HG02571 (cell line): Measurements from ENCODE around the gene TMEM184A.

Experiments used
- ATAC-seq: cut with Tn5 transposase; IDR thresholded peaks from one replicate; pipeline ENCODE4 v1.9.1; 2021; ENCODE audit warnings: mild to moderate bottlenecking, moderate library complexity; ENCODE audit not compliant: unreplicated experiment

TMEM184A gene

DNA sequence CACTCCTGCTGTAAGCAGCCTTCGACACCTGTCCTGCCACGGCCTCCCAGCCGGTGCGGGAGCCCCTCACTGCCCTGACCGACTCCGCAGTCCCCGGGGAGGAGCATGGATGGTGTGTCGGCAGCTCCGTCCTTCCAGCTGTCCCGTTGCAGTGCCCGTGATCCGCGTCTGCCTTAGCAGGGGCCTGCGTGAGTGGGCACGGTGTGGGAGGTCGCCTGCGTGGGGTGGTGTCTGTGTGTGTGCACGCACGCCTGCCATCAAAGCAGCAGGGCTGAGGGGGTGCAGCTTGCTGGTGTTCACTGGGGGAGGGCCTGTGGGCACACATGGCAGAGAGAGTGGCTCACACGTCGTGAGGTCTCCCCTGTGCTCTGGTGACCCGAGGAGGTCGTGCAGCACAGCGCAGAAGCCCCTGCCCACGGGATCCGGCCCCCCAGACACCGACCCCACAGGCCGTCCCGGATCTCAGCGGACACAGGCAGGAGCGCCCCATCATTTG lies 15.2 kb downstream of the TMEM184A start:
- ATAC-seq: no peak

DNA sequence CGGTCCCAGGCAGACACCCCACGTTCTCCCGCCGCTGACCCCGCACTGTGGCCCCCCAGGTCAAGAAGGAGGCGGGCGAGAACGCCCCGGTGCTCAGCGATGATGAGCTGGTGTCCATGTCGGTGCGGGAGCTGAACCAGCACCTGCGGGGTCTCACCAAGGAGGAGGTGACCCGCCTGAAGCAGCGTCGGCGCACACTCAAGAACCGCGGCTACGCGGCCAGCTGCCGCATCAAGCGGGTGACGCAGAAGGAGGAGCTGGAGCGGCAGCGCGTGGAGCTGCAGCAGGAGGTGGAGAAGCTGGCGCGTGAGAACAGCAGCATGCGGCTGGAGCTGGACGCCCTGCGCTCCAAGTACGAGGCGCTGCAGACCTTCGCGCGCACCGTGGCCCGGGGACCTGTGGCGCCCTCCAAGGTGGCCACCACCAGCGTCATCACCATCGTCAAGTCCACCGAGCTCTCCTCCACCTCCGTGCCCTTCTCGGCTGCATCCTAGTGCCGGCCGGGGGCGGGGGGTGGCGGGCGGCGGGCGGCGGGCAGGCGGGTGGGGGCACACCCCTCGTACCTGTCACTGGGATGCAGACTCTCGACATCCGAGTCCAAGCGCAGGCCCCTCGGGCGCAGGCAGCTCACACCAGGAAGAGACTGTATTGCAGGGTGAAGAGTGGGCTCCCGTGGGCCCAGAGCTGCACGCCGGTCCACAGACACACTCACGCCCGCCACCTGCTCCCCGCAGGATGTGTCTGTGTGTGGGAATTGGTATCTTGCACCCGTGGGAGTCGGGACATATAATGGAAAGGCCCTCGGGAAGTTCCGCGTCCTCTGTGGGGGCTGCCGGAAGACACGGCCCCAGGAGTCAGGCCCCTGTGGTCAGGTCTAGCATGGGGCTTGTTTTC lies 15.9 kb downstream of the TMEM184A start:
- no peak for ATAC-seq

DNA sequence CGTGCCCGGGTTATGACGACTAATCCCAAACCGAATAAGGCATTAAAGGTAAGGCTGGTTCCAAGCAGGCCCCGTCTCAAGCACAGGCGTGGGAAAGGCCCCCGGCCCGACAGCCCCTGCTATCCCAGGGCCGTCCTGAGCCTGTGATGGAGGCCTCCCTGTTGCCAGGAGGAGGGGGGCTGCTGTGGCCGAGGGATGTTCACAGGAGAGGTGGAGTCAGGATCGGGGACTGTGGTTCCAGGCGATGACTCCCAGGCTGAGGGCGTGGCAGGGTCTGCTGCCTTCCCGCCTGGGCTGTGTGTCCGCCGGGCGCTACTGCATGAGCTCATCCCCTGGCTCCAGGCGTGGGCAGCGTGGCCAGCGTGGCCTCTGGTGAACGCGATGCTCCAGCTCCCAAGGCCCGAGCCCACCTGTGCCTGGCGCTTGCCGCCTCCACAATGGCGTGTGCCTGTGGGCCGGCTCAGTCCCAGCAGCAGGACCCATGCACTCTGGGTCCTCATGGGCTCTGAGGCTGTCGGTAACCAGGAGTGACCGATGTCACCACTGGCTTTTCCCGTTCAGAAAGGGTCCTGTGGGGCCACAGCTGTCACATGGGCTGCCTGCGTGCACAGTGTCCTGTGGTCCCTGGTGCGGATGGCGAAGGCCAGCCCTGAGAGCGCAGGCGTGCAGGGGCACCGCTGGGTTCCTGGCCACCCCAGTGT lies 16.7 kb downstream of the TMEM184A start:
- no peak for ATAC-seq

DNA sequence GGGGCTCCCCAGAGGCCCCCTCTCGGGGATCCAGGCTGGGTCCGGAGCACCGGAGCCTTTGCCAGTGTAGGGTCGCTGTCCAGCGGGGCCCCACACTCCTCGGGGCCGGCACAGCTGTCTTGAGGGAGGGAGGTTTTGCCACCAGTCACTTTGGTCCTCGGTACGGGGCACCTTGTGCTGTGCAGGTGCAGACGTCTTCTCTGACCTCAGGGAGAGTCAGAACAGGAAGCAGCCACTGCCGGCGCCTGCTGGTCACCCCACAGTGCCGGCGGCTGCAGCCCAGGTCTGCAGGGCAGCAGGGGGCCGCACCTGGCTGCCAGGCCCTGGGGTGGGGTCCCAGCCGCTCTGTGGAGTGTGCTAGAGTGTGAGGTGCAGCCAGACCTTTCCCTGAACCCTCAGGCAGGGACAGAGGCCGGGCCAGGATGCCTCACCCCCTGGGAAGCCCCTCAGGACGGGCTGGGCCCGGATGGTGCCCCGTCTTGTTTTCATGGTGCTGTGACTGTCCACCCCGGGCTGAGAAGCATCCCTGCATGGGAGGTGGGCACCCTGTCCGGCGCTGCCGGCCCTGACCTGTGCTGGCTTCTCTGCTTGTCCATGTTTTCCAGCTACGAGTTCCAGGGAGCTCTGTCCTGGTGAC lies 17.3 kb downstream of the TMEM184A start:
- ATAC-seq: no peak

DNA sequence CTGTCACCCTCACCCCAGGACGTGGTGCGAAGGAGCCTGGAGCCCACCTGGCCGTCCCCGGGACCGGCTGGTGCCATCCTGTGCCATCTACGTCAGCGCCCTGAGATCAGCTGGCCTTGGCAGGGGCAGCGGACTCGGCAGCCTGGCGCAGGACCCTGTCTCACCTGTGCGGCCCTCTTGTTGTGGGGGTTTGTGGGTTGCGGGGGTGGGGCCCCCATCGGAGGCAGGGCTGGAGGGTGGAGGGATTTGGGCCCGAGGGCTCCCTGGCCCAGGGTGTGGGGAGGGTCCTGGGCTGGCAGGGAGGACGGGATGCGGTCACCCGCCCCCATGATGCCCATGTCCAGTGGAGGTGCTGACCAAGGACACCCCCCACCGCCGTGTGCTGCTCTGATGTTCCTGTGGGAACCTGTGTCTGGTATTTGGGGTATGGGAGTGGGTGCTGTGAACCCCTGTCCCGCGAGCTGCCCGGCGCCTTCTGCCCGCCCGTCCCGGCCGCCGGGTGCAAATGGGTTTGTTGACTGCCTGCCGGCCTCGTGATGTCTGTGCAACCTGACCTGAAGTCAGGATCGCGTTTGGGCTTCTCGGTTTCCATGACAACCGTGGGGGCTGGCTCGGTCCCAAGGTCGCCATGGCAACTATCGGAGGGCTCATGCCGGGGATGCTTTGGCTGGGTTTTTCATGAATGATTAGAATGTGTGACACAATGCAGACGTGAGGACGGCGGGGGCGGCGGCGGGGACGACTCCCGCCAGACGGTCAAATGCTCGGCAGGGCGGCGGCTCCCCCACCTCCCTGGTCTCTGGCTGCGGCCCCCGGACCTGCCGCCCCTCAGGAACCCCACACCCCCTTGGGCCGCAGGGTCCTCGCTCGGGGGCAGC lies 18.2 kb downstream of the TMEM184A start:
- no peak for ATAC-seq

DNA sequence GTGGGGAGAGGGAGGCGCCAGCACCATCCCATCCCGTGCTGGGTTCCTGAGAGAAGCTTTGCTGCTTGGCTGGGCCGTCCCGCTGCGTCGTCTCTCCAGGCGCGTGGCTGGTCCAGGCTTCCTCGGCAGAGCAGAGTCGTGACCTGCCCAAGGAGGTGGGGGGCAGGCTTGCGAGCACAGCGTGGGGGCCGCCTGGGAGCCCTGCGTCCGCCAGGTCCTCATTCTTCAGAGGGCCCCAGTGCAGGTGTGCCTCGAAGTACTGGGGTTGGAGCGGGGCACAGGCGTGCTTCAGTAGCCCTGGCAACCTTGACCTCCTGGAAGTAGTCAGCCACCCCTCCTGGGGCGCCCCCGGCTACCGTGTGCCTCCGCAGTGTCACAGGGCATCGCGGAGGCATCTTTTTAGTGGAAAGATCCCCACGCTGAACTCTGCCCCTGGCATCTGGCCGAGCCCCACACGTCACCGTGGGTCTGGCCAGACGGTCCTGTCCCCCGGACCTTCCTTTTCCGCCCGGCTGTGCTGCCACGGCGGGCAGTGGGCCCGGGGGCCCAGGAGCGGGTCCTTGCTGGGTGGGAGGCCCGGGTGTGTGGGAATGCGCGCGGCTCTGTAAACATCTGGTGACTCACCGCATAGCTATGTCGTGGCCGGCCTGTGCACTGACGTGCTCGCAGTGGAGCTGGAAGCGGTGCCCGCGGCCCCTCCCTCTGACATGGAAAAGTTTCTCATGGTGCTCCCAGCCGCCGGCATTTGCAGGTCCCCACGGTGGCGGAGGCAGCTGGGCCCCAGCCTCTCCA lies 19.1 kb downstream of the TMEM184A start:
- no peak for ATAC-seq

DNA sequence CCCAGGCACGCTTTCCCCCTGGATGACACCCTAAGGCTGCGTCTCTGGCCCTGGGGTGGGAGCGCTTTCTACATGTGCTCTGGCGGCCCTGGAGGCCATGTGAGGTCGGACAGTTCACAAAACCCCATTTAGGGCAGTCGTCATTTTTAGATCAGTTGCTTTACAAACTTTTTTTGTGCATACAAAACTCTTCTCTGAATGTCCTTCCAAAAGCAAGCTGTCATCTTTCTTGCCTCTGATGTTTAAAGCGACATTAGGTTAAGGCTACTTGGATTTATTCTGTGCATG lies 19.6 kb downstream of the TMEM184A start:
- ATAC-seq: no peak

DNA sequence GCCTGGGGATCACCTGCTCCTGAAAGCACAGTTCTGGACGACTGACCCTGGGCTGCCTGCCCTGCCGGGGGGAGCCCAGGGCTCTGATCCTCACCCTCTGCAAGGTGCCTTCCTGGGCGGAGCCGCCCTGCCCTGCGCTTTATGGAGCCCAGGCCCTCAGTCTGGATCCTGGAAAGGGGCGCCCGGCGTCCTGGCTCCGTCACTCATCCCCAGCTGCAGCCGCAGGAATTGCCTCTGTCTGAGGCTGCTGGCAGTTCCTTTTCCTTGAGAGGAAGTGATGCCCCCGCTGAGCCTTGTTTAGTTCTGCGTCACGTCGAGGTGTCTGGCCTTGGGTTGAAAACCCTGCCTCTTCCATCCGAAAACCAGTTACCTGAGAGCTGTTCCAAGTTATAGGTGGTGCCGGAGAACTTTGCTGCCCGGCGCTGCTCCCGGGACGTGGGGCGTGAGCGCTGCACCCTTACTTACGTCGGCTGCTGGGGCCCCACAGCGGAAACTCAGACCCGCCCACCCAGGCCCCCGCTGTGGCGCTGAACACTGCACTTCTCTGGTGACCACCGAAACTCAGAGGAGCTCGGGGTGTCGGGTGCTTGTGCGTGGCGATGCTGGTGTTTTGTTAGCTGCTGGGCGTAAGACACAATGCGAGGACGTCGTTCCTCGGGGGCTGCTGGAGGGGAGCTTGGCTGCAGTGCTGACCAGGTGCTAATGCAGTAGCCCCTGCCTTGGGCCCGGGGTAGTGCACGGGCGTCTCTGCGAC lies 20.1 kb downstream of the TMEM184A start:
- ATAC-seq: no peak

DNA sequence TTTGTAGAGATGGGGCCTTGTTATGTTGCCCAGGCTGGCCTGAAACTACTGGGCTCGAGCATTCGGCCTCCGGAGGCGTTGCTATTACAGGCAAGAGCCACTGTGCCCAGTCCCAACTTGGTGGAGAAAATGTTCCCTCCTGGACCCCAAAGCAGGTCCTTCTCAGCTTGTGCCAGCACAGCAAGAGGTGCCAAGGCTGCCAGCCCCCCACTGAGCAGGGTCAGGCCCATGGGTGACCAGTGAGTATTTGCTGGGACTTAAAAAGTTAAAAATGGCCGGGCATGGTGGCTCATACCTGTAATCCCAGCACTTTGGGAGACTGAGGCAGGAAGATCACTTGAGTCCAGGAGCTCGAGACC lies 20.9 kb downstream of the TMEM184A start:
- ATAC-seq: no peak

DNA sequence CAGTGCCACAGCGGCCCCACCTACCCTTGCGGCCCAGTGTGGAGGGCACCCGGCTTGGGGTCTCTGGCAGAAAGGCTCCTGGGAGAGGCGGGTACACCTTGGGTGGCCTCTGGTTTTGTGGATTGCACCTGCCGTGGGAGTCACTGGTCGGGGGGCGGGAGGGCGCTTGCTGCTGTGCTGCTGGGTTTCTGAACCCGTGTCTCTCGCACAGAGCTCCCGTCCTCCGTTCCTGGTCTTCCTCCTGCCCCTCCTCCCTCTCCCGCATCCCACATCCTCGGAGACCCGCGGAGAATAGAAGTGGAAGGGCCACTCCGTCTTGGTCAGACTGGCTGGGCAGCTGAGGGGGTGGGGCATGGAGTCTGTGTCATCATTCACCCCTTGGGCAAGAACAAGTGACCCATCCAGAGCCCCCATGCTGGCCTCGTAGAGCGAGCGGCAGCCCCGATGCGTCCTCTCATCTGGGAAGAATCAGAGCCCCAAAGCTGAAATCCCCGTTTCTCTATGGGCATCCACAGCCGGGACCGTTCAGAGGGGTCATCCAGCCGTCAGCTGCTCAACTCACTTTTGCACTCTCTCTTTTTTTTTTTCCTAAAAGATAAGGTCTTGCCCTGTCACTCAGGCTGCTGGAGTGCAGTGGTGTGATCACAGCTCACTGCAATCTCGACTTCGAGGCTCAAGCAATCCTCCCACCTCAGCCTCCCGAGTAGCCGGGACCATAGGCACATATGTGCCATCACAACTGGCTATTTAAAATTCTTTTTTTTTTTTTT lies 21.5 kb downstream of the TMEM184A start:
- ATAC-seq: no peak

DNA sequence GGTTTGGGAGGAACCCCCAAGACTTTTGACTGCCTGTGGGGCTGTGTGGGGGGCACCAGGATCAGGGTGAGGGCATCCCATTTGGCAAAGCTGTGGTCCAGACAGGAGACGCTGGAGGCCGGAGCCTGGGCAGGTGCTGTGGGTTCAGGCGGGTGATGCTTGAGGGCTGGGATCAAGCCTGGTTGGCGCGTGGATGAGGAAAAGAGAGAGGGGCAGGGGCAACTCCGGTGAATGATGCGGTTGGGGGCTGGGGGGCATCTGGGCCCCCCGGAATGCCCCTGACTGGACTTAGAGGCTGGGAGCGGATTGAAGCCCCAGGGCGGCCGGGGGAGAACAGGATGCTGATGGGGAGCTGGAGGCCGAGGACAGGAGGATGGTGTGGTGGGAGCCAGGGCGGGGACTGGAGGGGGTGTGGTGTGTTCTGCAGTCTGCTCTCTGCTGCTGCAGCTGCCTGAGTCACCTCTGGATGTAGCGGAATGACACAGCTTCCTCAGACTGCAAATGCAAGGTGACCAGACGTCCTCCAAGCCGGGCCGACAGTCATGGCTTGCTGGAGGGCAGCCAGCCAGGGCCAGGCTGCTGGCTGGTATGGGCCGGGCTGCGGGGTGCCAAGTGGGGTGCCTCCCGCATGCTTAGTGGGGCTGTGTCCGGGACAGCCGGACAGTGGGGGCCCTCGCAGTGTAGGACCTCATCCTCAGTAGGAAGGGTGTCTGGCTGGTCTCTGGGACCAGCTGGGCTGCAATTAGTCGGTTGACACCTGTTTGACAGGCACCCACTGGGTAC lies 22.3 kb downstream of the TMEM184A start:
- ATAC-seq: no peak

DNA sequence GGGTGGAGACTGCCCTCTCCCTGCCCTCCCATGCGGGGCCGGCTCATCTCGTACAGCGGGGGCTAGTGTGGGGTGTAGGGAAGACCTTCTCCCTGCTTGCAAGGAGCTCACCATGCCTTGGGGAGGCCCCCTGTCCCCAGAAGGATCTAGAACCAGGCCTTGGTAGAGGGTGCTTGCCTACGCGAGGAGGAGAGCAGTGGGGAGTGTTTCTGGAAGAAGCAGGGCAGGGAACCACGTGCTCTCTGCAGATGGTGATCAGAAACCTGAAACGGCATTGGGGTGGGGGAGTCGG lies 22.8 kb downstream of the TMEM184A start:
- no peak for ATAC-seq

DNA sequence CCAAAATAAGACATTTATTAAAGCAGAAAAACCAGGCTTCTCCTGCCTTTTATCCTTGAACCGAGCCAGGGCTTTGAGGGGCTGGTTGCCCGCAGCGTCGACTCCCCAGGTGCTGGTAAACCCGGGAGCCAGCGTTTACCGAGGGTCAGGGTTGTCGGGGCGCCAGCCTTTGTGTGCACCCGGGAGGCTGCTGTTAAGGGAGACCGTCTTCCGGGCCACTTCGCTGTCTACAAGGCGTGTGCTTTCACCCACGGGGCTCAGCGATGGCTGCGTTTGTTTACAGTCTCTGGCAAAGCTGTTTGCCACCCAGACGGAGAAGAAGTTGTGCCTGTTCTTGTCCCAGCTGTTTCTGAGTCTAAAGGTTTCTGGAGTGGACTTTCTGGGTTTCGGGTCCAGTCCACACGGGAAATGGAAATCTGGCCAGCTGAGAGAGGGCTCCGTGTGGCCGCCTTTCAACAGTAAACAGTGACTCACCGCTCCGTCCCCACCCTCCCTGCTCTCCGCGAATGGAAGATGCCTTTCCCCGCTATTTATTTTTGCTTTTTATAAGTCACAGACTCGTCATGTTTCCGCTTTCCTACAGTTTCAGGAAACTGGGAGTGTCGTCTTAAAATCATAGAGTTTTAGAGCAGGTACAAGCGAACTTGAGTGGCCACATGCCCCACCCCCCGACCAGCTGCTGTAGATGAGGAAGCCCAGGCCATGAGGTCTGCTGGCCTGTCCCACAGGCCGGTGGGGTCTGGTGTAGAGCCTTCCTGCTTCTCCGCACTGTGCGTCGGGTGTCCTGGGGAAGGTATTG lies 23.4 kb downstream of the TMEM184A start:
- ATAC-seq: no peak

DNA sequence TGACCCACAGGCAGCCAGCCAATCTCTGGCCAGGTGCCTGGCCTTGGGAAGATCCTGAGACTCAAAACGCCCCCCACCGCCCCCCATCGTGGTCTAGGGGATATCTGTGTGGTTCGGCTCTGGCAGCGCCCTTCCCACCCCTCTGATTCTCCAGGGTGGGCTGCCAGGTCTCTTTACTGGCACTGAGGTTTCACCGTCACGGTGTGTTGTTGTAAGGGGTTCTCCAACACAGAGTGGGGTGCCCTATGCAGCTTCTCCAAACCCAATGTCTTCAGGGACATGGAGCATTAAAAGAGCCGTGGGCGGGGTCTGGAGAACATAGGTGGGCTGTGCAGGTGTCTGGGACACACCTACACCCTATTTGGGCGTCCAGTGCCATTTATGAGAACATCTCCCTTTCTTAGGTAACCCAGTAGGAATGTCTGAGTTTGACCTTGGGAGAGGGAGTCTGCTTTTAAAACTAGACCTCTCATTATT lies 24.0 kb downstream of the TMEM184A start:
- ATAC-seq: no peak

DNA sequence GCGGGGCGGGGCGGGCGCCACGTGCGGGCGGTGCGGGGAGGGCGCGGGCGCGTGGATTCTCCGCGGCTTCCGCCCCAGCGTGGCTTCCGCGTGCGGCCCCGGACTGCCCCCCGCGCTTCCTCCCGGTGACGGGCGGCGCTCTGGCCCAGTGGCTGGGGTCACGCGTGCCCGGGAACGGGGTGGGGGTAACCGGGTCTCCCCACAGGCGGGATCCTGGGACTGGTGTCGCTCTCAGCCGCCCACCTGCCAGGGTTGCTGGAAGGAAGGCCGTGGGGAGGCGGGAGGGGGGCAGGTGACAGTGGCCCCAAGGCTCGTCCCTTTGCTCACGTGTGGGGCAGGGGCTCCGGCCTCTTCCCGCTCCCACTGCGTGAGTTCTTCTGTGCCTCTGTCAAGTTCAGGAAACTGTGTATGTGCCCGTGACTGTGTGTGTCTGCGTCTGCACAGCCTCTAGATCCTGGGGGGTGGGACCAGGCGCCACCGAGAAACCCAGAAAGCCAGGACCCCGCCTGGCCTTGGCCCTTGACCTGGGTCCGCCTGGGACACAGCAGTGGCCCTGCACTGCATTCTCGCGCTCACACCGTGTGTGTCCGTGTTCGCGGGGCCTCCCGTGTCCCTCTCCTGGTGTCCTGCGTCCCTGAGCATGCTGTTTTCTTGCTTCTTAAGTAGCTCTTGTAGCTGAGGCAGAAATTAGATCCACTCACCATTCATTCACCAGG lies 24.6 kb downstream of the TMEM184A start:
- ATAC-seq: no peak

DNA sequence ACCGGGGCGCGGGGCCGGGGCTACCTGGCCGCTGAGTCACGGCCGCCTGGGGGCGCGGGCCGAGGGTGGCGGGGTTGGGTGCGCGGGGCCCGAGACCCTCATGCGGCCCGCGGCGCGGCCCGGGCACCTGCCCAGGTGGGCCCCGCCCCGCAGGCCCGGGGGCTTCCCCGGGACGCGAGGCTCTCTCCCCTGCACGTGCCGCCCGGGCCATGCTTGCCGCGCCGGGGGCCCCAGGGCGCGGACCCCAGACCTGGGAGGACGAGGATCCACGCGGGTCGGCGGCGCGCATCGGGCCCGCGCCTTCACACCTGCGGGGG lies 25.1 kb downstream of the TMEM184A start:
- no peak for ATAC-seq
